ENCODE data around the gene MKRN2.

MKRN2 gene

GRCh38 chr3:12553921-12554391 lies 2.9 kb upstream of the MKRN2 start:
- DNase-seq (ENCODE audit: low spot score): no peak

DNA sequence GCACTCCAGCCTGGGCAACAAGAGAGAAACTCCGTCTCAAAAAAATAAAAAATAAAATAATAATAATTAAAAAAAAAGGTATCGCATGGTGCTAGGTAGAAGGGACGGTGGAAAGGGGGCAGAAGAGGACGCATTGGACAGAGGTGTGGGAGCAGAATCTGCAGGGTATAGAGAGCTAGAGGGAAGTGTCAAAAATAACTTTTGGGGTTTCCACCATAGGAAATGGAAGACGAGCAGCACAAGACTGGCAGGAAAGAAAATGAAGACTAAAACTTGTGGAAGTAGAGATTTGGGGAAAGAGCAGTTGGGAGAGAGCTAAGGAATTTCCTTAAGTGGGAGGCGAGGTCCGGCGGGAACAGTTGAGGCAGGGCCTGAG lies 585 bp upstream of the MKRN2 start:
- no peak for DNase-seq (ENCODE audit: low spot score)

DNA sequence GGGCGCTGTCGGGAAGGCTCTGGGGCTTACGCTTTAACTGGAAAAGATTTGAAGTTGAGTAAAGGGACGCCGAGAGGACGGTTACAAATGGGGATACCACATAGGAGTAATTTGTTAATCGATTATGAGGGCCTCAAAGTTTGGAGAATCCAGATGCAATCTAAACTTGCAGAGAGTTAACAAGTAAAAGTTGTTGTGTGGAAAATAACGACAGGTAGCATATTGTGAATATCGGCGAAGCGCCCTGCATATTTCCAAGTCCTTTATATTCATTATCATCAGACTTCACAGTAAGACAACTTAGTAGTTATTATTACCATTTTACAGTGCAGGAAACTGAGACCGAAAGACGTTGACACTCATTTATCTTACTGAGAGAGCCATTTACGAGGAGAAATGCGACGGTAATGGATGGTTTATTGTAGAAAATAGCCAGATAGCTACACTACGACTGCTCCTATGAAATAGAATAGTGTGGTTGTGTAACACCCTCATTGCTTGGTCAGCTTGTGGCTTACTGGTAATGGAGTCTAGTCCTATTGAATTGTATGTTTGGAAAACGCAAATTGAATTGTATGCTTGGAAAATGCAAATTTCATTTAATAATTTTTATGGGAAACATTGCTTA lies 700 bp downstream of the MKRN2 start:
- no peak for DNase-seq (ENCODE audit: low spot score)

DNA sequence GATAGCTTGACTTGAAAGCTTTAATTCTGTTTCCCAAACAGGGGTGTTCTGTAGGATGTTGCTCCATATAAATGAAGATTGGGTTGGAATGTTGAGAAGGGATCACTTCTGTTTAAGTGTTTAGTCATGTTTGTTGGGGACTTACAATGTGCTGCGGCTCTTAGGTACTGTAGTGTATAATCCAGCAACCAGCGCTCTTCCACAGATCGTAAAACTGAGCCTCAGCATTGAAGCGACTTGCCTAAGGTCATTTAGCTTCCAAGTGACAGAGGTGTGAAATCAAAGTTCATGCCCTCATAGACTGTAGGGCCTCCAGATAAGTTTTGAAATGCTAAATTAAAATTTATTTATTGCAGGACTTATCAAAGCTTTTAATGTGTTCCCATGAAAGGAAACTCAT lies 1.8 kb downstream of the MKRN2 start:
- no peak for DNase-seq (ENCODE audit: low spot score)

GRCh38 chr3:12559520-12559919 lies 2.6 kb downstream of the MKRN2 start:
- no peak for DNase-seq (ENCODE audit: low spot score)

DNA sequence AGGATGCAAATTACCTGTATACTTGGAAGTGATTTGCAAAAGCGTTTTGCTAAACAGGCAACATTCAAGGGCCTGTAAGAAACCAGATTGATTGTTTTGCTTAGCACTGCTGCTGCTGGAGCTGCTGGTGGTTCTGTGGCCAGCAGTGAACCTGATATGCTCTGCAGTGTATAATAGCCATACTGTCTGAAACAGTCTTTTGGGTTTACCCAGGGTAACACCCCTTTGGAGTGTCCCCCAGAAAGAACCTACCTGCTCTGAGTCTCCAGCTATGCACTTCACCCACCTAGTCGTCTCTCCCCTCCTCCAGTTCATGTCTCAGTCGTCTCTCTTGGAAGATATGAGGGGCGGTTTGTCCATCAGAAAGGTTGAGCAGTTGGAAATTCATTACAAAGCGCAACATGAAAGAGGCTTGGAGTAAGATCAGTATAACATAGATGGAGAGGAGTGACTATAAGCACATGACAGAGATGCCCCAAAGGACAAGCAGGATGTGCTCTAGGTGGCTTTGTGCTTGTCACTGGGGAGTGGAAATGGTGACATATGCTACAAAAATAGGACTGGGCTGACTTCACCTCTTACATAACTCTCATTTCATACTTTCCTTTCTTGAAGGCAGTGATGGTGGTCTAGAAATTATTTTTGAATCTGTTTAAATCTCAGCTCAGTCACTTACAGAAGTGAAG lies 3.8 kb downstream of the MKRN2 start:
- no peak for DNase-seq (ENCODE audit: low spot score)

GRCh38 chr3:12561397-12561796 lies 4.5 kb downstream of the MKRN2 start:
- no peak for DNase-seq (ENCODE audit: low spot score)

GRCh38 chr3:12562451-12562850 lies 5.6 kb downstream of the MKRN2 start:
- no peak for DNase-seq (ENCODE audit: low spot score)

DNA sequence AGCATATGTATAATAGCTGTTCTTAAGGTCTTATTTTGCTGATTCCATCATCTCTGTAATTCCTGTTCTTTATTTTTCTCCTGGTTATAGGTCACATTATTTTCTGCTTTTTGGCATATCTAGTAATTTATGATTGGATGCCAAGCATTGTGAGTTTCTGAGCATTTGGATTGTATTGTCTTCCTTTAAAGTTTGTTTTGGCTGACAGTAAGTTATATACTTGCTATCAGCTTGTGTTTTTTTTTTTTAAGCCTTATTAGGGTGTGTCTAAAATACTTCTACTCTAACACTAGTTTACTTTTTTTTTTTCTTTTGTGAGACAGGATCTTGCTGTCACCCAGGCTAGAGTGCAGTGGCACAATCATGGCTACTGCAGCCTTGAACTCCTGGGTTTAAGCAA lies 10.1 kb downstream of the MKRN2 start:
- no peak for DNase-seq (ENCODE audit: low spot score)

GRCh38 chr3:12568747-12569146 lies 11.9 kb downstream of the MKRN2 start:
- DNase-seq (ENCODE audit: low spot score): no peak

DNA sequence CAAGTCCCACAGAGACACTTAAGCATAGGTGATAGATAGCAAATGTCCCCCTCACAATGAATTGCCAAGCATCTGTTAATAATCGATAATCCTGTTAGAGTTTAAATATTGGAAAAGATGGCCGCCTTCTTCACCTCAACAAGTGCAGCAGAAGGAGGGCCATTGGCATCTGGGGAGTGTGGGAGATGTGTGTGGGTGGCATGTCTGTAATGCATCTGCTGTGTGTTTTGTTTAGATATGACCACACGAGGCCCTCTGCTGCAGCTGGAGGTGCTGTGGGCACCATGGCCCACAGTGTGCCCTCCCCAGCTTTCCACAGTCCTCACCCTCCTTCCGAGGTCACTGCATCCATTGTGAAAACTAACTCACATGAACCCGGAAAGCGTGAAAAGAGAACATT lies 12.9 kb downstream of the MKRN2 start:
- no peak for DNase-seq (ENCODE audit: low spot score)

- no peak for DNase-seq (ENCODE audit: low spot score)
Measured at GRCh38 chr3:12571986-12572385, 15.1 kb downstream of the MKRN2 start.

- no peak for DNase-seq (ENCODE audit: low spot score)
Measured at GRCh38 chr3:12574131-12574530, 17.2 kb downstream of the MKRN2 start.

GRCh38 chr3:12574661-12575060 lies 17.8 kb downstream of the MKRN2 start:
- DNase-seq (ENCODE audit: low spot score): no peak

- DNase-seq (ENCODE audit: low spot score): no peak
Measured at GRCh38 chr3:12577379-12577778, 20.5 kb downstream of the MKRN2 start.

GRCh38 chr3:12578742-12579141 lies 21.9 kb downstream of the MKRN2 start:
- no peak for DNase-seq (ENCODE audit: low spot score)

DNA sequence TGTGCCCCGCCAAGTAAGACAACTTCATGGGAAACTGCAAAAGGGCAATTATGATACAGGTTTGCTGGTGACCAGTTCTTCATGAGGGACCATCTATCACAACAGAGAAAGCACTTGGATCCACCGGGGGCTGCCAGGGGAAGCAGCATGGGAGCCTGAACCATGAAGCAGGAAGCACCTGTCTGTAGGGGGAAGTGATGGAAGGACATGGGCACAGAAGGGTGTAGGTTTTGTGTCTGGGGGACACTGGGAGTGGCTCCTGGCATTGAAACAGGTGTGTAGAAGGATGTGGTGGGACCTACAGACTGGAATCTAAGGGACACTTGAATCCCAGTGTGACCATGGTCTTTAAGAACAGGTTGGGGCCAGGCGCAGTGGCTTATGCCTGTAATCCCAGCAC lies 22.6 kb downstream of the MKRN2 start:
- DNase-seq (ENCODE audit: low spot score): no peak

DNA sequence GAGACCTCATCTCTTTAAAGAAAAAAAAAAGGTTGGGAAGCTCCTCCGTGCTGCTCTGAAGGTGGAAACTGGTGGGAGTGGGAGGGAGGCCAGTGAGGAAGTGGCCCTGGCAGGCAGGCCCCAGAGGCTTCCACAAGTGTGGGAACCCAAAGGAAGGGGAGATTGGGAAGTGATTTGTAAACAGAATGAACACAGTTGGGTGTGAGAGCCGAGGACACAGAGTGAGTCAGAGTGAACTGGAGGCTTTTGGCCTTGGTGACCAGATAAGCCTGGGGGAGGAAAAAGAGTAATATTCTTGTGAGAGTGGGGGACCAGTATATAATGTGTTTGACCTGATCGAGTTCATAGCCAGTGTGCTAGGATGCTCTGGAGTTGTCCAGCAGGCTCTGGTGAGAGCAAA lies 23.0 kb downstream of the MKRN2 start:
- DNase-seq (ENCODE audit: low spot score): no peak

DNA sequence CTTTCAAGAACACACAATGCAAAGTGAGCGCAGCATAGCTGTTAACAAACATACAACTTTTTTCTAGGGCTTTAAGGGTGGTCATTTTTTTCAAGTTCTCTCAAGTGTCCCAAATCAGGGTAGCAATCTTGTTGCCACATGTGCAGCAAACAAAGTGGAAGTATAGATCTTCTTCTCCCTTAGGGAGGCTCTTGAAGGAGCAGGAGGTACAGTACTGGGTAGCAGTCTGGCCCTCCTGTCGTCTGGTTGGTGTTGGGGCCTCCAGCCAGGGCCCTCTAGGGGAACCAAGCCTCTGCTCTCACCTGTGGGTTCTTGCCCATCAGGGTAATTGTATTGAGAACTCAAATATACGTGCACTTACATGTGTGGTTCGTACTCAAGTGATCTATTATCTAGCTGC lies 25.8 kb downstream of the MKRN2 start:
- DNase-seq (ENCODE audit: low spot score): no peak

DNA sequence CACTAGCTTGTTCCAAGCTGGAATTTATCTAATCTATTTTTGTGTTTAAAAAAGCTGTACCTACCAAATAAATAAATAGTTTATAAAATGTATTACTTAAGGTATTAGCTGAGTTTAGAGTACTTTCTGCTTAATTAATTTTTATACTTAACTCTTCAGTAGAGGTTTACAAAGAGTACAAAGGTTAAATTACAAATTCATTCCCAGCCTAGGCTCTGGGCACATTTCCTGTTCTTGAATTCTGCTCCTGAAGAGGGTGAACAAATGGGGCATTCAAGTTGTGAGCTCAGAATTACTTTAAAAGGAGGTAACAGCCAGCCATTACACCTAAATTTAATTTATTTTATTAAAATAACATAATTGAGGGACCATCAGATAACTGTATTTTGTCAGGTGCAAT lies 26.4 kb downstream of the MKRN2 start:
- no peak for DNase-seq (ENCODE audit: low spot score)

DNA sequence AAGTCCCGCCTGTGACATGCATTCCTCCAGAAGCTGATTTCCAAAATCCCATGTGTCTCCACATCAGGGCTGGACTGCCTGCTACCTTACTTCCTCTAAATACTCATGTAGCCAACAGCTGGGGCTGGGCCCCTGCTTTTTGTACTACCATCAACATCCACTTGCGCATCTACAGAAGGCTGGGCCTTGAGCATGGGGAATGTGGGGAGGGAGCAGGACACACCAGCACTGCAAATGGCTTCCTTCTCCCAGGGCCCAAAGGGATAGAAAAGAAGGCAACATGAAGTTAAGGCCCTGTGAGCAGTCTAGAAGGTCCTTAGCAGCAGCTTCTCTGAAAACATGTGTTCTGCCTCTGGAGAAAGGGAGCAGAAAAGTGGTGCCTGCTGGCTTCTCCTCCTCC lies 27.2 kb downstream of the MKRN2 start:
- no peak for DNase-seq (ENCODE audit: low spot score)

DNA sequence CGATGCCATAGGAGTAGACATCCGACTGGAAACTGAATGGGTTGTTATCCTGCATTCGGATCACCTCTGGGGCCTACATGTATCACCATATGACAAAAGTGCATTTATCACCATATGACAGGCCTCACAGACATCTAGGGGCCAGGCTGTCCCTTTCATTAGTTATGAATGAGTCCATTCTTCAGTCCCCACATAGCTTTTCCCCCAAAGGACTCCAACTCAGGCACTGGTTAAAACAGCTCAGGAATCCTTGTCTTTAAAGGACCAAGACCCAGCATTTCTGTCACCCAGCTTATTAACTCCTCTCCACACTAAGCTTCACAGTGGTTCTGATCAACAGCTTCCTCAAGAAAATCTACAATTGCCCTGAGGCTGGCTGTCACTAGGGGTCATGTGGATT lies 28.3 kb downstream of the MKRN2 start:
- no peak for DNase-seq (ENCODE audit: low spot score)

DNA sequence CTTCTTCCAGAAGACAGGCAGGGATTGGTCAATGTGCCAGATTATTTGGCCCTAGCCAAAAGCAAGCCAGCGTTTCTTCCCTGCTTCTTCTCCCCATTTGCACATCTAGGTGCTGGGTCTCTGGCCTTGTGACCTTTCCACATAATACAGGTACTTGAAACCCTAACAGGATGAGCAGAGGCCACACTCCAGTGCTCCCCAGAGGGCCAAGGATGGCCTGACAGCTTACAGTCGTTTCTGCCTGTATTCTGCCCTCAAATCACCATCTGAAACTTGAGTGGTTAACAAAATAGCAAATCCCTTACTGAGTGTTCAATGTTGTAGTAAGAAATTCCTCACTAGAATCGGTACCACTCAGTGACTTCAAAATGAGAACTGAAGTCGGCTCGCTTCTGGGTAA lies 29.1 kb downstream of the MKRN2 start:
- DNase-seq (ENCODE audit: low spot score): no peak

- DNase-seq (ENCODE audit: low spot score): no peak
Measured at GRCh38 chr3:12586403-12586802, 29.5 kb downstream of the MKRN2 start.
